ENCODE data around the gene TUBB6.

GRCh38 chr18:12314591-12315305, 6.7 kb downstream of the TUBB6 start:
- TF ChIP-seq CTCF (IDR thresholded peaks at IDR 0.05) (no peak), EP300 (IDR thresholded peaks at IDR 0.05) (no peak)
